Retinal pigment epithelial cell (primary cell): ENCODE data around the gene LZTFL1.

Experiments used
- DNase-seq: peaks from one replicate; pipeline ENCODE4 v3.0.0-alpha.2; 2010; ENCODE audit warnings: low read depth
- H3K4me3 ChIP-seq: 2 replicates; pipeline ENCODE4 v1.5.1; 2011; ENCODE audit warnings: mild to moderate bottlenecking, low read length, control low read depth, moderate library complexity
- TF ChIP-seq, protein P1 (sequence below): conservative IDR thresholded peaks from 2 replicates; pipeline ENCODE4 v1.5.1; 2011; ENCODE audit warnings: low read depth, low read length, control low read depth, inconsistent platforms

LZTFL1 gene

DNA sequence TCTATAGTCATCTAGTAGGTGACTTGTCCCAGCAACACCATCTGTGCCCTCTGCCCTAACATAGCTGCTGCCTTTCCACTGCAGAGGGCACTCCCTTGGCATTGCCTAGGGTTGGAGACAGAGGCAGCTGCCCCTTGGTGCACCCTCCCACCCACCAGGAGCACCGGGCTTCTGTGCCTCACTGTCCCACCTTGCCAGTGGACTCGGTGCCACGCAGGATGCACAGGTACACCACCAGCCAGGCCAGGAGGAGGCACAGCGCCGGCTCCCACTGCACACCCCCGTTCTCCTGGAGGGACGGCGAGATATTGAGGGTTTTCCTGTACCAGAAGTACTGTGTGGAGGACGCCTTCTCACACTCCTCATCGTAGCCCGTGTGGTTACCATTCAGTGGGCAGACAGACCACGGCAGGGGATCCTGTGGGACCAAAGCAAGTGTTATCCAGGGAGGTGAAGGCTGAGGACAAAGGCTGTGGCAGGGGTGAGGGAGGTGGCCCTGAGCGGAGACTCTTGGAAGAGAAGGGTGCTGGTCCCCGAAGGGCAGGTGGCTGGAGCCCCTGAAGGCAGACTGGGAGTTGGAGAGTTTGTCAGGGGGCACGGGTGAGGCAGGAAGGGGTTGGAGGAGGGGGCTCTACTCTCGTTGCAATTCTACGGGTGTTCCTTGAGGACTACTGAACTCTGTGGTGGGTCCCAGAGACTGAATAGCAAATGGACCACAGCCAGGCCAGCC lies 66.2 kb downstream of the LZTFL1 start:
- H3K4me3 ChIP-seq = no peak overlapping the region
- TF ChIP-seq, protein P1, sequence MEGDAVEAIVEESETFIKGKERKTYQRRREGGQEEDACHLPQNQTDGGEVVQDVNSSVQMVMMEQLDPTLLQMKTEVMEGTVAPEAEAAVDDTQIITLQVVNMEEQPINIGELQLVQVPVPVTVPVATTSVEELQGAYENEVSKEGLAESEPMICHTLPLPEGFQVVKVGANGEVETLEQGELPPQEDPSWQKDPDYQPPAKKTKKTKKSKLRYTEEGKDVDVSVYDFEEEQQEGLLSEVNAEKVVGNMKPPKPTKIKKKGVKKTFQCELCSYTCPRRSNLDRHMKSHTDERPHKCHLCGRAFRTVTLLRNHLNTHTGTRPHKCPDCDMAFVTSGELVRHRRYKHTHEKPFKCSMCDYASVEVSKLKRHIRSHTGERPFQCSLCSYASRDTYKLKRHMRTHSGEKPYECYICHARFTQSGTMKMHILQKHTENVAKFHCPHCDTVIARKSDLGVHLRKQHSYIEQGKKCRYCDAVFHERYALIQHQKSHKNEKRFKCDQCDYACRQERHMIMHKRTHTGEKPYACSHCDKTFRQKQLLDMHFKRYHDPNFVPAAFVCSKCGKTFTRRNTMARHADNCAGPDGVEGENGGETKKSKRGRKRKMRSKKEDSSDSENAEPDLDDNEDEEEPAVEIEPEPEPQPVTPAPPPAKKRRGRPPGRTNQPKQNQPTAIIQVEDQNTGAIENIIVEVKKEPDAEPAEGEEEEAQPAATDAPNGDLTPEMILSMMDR = no peak
- DNase-seq = no peak

DNA sequence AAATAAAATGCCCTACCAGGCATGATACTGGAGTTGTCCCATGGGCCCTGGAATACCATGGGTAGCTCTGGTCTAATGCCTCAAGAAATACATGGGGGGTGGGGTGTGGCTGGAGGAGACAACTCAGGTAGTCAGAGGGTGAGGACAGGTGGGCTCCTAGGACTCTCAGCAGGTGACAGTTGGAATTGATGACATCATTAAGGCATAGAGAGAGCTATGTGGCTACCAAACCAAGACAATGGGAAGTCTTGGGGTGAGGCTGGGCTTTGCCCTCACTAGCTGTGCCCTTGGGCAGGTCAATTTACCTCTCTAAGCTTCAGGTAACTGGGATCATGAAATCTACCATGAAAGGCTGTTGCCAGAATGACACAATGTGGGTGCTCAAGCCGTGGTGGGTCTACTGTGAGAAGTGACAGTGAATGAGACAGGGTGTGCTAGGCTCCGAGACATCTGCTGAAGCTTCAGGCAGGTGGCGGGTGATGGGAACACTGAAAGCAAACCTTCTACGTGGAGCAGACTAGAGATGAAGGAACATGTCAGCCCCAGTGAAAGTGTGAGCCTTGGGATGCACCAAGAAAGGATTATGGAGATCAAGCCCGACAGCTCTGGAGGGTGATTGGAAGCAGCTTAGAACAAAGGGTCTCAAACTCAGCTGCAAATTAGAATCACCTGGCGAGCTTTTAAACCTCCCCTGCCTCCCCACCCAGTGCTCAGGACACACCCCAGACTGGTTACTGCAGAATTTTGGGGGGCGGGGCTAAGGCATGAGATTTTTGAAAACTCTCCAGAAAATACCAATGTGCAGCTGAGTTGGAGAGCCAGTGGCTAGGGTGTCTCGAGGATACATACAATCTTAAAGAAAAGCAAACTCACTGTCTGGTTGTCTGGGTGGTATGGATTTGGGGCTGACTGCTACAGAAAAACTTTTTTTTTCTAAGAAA lies 67.1 kb downstream of the LZTFL1 start:
- no peak for DNase-seq
- H3K4me3 ChIP-seq = no peak overlapping the region
- TF ChIP-seq, protein P1 = no peak

DNA sequence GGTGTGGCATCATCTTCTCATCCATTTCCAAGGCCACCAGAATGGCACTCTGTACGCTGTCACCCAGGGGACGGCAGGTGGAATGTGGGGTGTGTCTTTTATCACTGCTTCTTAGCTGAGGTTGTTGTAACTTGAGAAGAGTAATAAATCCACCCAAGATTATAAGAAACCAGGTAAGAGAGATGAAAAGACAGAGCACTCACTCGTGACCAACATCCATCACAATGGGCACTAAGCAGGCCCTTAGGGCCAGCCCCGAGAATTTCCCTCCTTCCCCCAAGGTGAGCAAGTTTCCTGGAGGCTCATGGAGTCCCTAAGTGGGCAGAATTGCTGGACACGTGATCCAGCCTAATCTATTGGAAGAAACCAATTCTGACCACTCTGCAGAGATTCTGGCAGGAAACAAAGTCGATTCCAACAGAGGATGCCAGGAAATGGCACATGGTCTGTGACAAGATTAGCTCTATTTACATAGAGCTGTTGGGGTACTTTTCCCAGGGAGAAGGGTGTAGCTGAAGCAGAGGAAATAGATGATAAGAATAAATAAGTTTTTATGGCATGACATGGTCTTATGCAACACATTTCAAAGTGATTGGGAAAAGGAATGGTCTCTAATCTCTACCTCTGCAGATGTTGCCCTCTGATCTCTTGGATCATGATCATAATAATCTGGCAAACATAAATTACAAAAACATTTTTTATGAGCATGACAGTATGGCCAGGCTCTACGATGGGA lies 68.0 kb downstream of the LZTFL1 start:
- no peak overlapping the region for H3K4me3 ChIP-seq
- TF ChIP-seq, protein P1 = no peak
- no peak for DNase-seq
